ENCODE measurements around the gene TAF4. TPM values are rescaled to one million over a fixed set of nuclear protein-coding genes. Genes with fewer than 3 reads are reported as not detected.

The TAF4 gene
- total and polyA plus RNA-seq, 2 donors (not counting 3 experiments of a cell fraction or from before 2014, with no cell fraction given), result 6.1 to 19.5 TPM

- H3K9ac ChIP-seq (replicated peaks; ENCODE audit: extremely low read depth, insufficient read depth, low read length), result no peak overlapping the region
- ChIA-PET CTCF (no interaction called here), POLR2A (no interaction called here)
These were observed 91.4 kb downstream of the TAF4 start for GRCh38 chr20:61974357-61974665.

GRCh38 chr20:61973515-61974356 is 91.9 kb downstream of the TAF4 start:
- FAIRE-seq, result no peak
- Histone ChIP-seq H2AFZ (ENCODE audit: low read depth, low read length) (no peak overlapping the region), H3K9me1 (replicated peaks; ENCODE audit: control insufficient read depth, extremely low read depth, insufficient read depth, low read length) (no peaks in the 10 kb centered on the region), H3K9me3 (replicated peaks; ENCODE audit: control insufficient read depth, insufficient read depth, low read length) (no peaks in the 10 kb centered on the region), H3K9ac (replicated peaks; ENCODE audit: extremely low read depth, insufficient read depth, low read length) (no peak overlapping the region), H4K20me1 (replicated peaks; ENCODE audit: control insufficient read depth, extremely low read depth, insufficient read depth, low read length) (no peaks in the 10 kb centered on the region), H3K4me1 (ENCODE audit: control insufficient read depth, extremely low read depth, insufficient read depth, low read length) (no peaks in the 10 kb centered on the region), H3K27me3 (ENCODE audit: control insufficient read depth in 2 of 2, insufficient read depth in 2 of 2, low read length in 2 of 2) (no peaks in the 10 kb centered on the region), H3K4me3 (replicated peaks in 1 of 3; ENCODE audit: insufficient read depth in 1 of 3, low read depth in 1 of 3, low read length in 3 of 3) (no peak overlapping the region), H3K27ac (ENCODE audit: insufficient read depth, low read depth, low read length) (no peak overlapping the region), H3K79me2 (ENCODE audit: control insufficient read depth, insufficient read depth, low read length) (no peaks in the 10 kb centered on the region), H3K4me2 (ENCODE audit: insufficient read depth, low read length) (no peak overlapping the region), H3K36me3 (ENCODE audit: control insufficient read depth in 2 of 2, extremely low read depth in 1 of 2, insufficient read depth in 2 of 2, low read length in 2 of 2) (peaks cover 0 to 8% of the 10 kb centered on the region in 2 experiments)
- intact Hi-C loops (cut with micrococcal nuclease) (no loop called here), dilution Hi-C loops (cut with MboI; ENCODE audit: extremely low pct_ligation_motif_present, low sequenced_read_pairs) (no loop called here)
- ChIA-PET POLR2A (no interaction called here), CTCF (no interaction called here)
- TF ChIP-seq GATA2 (IDR thresholded peaks at IDR 0.05; ENCODE audit: insufficient read depth, insufficient read length, low read depth, low read length) (no peak), JUN (IDR thresholded peaks at IDR 0.05; ENCODE audit: borderline replicate concordance, insufficient read depth, insufficient read length, low read depth) (no peak), FOS (IDR thresholded peaks at IDR 0.05; ENCODE audit: borderline replicate concordance, insufficient read depth, low read length) (no peak), MYC (IDR thresholded peaks at IDR 0.05; ENCODE audit: low read depth, low read length) (no peak), POLR2AphosphoS5 (IDR thresholded peaks at IDR 0.05; ENCODE audit: insufficient read depth, low read depth, low read length) (no peak), EZH2 (IDR thresholded peaks at IDR 0.05; ENCODE audit: borderline replicate concordance, low read depth, low read length, severe bottlenecking) (no peak), MAX (IDR thresholded peaks at IDR 0.05; ENCODE audit: insufficient read depth, insufficient read length) (no peak), CTCF (IDR thresholded peaks at IDR 0.05; ENCODE audit: extremely low read depth in 1 of 2, insufficient read depth in 1 of 2, low read depth in 1 of 2, low read length in 2 of 2) (no peak), POLR2A (IDR thresholded peaks at IDR 0.05; ENCODE audit: low read depth, low read length) (no peak)
- no peak for DNase-seq (ENCODE audit: low read depth, low spot score)
- BruUV-seq (replicated peaks), result no TSS peak

More at GRCh38 chr20:61974357-61974665, 91.4 kb downstream of the TAF4 start:
- peaks cover 0 to 8% of the 10 kb centered on the region in 2 experiments for H3K36me3 ChIP-seq (ENCODE audit: control insufficient read depth in 2 of 2, extremely low read depth in 1 of 2, insufficient read depth in 2 of 2, low read length in 2 of 2)
- BruUV-seq (replicated peaks), result no TSS peak
- no peaks in the 10 kb centered on the region for H4K20me1 ChIP-seq (replicated peaks; ENCODE audit: control insufficient read depth, extremely low read depth, insufficient read depth, low read length)
- no peak overlapping the region for H3K4me3 ChIP-seq (replicated peaks in 1 of 3; ENCODE audit: insufficient read depth in 1 of 3, low read depth in 1 of 3, low read length in 3 of 3)
- no peaks in the 10 kb centered on the region for H3K9me1 ChIP-seq (replicated peaks; ENCODE audit: control insufficient read depth, extremely low read depth, insufficient read depth, low read length)
- FAIRE-seq (no peak), DNase-seq (ENCODE audit: low read depth, low spot score) (no peak)
- H3K79me2 ChIP-seq (ENCODE audit: control insufficient read depth, insufficient read depth, low read length), result no peaks in the 10 kb centered on the region
- intact Hi-C loops (cut with micrococcal nuclease), result no loop called here
- H3K9me3 ChIP-seq (replicated peaks; ENCODE audit: control insufficient read depth, insufficient read depth, low read length), result no peaks in the 10 kb centered on the region
- dilution Hi-C loops (cut with MboI; ENCODE audit: extremely low pct_ligation_motif_present, low sequenced_read_pairs), result no loop called here
- H3K4me2 ChIP-seq (ENCODE audit: insufficient read depth, low read length), result no peak overlapping the region
- TF ChIP-seq POLR2A (IDR thresholded peaks at IDR 0.05; ENCODE audit: low read depth, low read length) (no peak), MAX (IDR thresholded peaks at IDR 0.05; ENCODE audit: insufficient read depth, insufficient read length) (no peak), MYC (IDR thresholded peaks at IDR 0.05; ENCODE audit: low read depth, low read length) (no peak), GATA2 (IDR thresholded peaks at IDR 0.05; ENCODE audit: insufficient read depth, insufficient read length, low read depth, low read length) (no peak), POLR2AphosphoS5 (IDR thresholded peaks at IDR 0.05; ENCODE audit: insufficient read depth, low read depth, low read length) (no peak)
- H2AFZ ChIP-seq (ENCODE audit: low read depth, low read length), result no peak overlapping the region
- no peaks in the 10 kb centered on the region for H3K4me1 ChIP-seq (ENCODE audit: control insufficient read depth, extremely low read depth, insufficient read depth, low read length)
- H3K27ac ChIP-seq (ENCODE audit: insufficient read depth, low read depth, low read length), result no peak overlapping the region
- no peaks in the 10 kb centered on the region for H3K27me3 ChIP-seq (ENCODE audit: control insufficient read depth in 2 of 2, insufficient read depth in 2 of 2, low read length in 2 of 2)

Data from endothelial cell of umbilical vein (primary cell).